A673 (cell line): Measurements from ENCODE around the gene SERPINA10. TPM values are rescaled to one million over a fixed set of nuclear protein-coding genes. Genes with fewer than 3 reads are reported as not detected.

Experiments used
- BruUV-seq: library from RNA; stranded (reverse); fragments of 400-500 nt; replicated peaks from 2 replicates; lab custom pipeline; 2021; lab: Mats Ljungman, UMichigan
- CTCF ChIA-PET: fragments of 300-600 bp; sonication (Branson Sonifier 250); formaldehyde crosslinking; loops from one replicate; lab custom pipeline; 2022; ENCODE audit warnings: antibody characterized with exemption; lab: Charles Lee
- POLR2A ChIA-PET: fragments of 300-600 bp; sonication (Branson Sonifier 250); formaldehyde crosslinking; loops from one replicate; lab custom pipeline; 2022; ENCODE audit warnings: antibody characterized with exemption; ENCODE audit not compliant: low non-redundant PET; lab: Charles Lee
- DNase-seq: peaks from one replicate; pipeline ENCODE4 v3.0.0-alpha.2; 2015; ENCODE audit warnings: low spot score
- H3K27ac ChIP-seq: fragments of 200-600 bp; sonication (generic); 2 replicates; pipeline ENCODE4 v1.5.1; 2016; ENCODE audit warnings: mixed run types, low read depth, mild to moderate bottlenecking, mixed read lengths, antibody characterized with exemption, low read length; ENCODE audit not compliant: poor library complexity, severe bottlenecking
- H3K27me3 ChIP-seq: fragments of 200-600 bp; sonication (generic); replicated peaks from 2 replicates; pipeline ENCODE4 v1.6.1; 2017; ENCODE audit warnings: mixed run types, low read depth, mild to moderate bottlenecking, mixed read lengths, antibody characterized with exemption, low read length; ENCODE audit not compliant: insufficient read depth, poor library complexity
- H3K36me3 ChIP-seq: fragments of 200-600 bp; sonication (generic); 2 replicates; pipeline ENCODE4 v1.6.1; 2016; ENCODE audit warnings: mixed run types, mild to moderate bottlenecking, mixed read lengths, antibody characterized with exemption, low read length; ENCODE audit not compliant: insufficient read depth, poor library complexity, severe bottlenecking
- H3K4me1 ChIP-seq: fragments of 200-600 bp; sonication (generic); 2 replicates; pipeline ENCODE4 v1.6.1; 2017; ENCODE audit warnings: mixed run types, mild to moderate bottlenecking, mixed read lengths, antibody characterized with exemption, low read length; ENCODE audit not compliant: insufficient read depth, poor library complexity, severe bottlenecking
- H3K4me3 ChIP-seq: fragments of 200-600 bp; sonication (generic); 2 replicates; pipeline ENCODE4 v1.5.1; 2016; ENCODE audit warnings: low read depth, mixed run types, mild to moderate bottlenecking, mixed read lengths, low read length; ENCODE audit not compliant: poor library complexity, severe bottlenecking
- H3K9me3 ChIP-seq: fragments of 200-600 bp; sonication (generic); 2 replicates; pipeline ENCODE4 v1.6.1; 2016; ENCODE audit warnings: mixed run types, low read depth, mild to moderate bottlenecking, mixed read lengths, antibody characterized with exemption, low read length; ENCODE audit not compliant: poor library complexity, severe bottlenecking
- EZH2 ChIP-seq: fragments of 200-600 bp; sonication (generic); IDR thresholded peaks from 2 replicates; pipeline ENCODE4 v1.6.1; 2017; ENCODE audit warnings: borderline replicate concordance, low read depth, mild to moderate bottlenecking, mixed read lengths, antibody characterized with exemption, low read length; ENCODE audit not compliant: poor library complexity, severe bottlenecking
- intact Hi-C: fragments of 100-400 bp; cut with micrococcal nuclease; formaldehyde crosslinking; loops from one replicate; pipeline ENCODE4 v1.10.0; 2022; ENCODE audit not compliant: unreplicated experiment
- total RNA-seq: library from RNA; stranded (reverse); gene quantifications from 2 replicates; pipeline ENCODE4 v1.2.3, GENCODE V29; 2021
- TF ChIP-seq, protein P1 (sequence below): fragments of 300-800, 200-600 bp; sonication (generic); conservative IDR thresholded peaks from 2 replicates; pipeline ENCODE4 v1.5.1; 2017; ENCODE audit warnings: low read depth, mild to moderate bottlenecking, antibody characterized with exemption, low read length, moderate library complexity, mixed read lengths

SERPINA10 gene
- total RNA-seq, 1 experiment from 2014 or later = not detected

DNA sequence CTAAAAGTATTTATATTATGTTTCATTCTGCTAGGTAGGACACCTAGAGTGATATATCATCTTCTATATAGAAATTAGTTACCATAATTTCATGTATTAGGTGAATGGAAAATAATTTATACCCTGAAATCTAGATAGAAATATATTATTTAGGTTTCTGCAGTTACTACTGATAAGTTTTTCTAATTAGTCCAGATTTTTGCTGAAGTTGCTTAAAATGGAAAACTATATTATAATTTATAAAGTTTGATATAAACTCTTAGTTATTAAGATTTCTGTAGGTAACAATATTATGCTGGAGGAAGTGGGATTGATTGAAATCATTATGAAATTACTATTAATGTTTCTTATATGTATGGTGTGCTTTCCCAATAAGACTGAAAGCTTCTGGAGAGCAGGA is 56.0 kb downstream of the SERPINA10 start:
- no peaks in the 10 kb centered on the region for H3K9me3 ChIP-seq
- H3K27ac ChIP-seq = no peak overlapping the region
- no TSS peak for BruUV-seq
- intact Hi-C loops = no loop called here
- H3K4me1 ChIP-seq = no peaks in the 10 kb centered on the region
- no peaks in the 10 kb centered on the region for H3K36me3 ChIP-seq
- no peak for DNase-seq
- no peaks in the 10 kb centered on the region for H3K27me3 ChIP-seq
- ChIA-PET CTCF (no interaction called here), POLR2A (no interaction called here)
- H3K4me3 ChIP-seq = no peak overlapping the region
- TF ChIP-seq EZH2 = no peak
- TF ChIP-seq, protein P1, sequence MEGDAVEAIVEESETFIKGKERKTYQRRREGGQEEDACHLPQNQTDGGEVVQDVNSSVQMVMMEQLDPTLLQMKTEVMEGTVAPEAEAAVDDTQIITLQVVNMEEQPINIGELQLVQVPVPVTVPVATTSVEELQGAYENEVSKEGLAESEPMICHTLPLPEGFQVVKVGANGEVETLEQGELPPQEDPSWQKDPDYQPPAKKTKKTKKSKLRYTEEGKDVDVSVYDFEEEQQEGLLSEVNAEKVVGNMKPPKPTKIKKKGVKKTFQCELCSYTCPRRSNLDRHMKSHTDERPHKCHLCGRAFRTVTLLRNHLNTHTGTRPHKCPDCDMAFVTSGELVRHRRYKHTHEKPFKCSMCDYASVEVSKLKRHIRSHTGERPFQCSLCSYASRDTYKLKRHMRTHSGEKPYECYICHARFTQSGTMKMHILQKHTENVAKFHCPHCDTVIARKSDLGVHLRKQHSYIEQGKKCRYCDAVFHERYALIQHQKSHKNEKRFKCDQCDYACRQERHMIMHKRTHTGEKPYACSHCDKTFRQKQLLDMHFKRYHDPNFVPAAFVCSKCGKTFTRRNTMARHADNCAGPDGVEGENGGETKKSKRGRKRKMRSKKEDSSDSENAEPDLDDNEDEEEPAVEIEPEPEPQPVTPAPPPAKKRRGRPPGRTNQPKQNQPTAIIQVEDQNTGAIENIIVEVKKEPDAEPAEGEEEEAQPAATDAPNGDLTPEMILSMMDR = no peak

Other genes starting within 250 kb of the SERPINA10 start
- 195 and 203 TPM in 2 replicates for gene DDX24, start 212.1 kb downstream of the SERPINA10 start, total RNA-seq
- 14.7 and 17.5 TPM in 2 replicates for gene IFI27L1, start 212.0 kb downstream of the SERPINA10 start, total RNA-seq
- gene IFI27, start 182.5 kb downstream of the SERPINA10 start, total RNA-seq = 3.7 and 4.9 TPM in 2 replicates
- 12.4 and 13.4 TPM in 2 replicates for gene IFI27L2, start 163.7 kb downstream of the SERPINA10 start, total RNA-seq
- gene PPP4R4, start 118.9 kb downstream of the SERPINA10 start, total RNA-seq = 0.88 and 1.2 TPM in 2 replicates
- not detected in 2 replicates for gene SERPINA6, start 30.1 kb upstream of the SERPINA10 start, total RNA-seq
- not detected in 2 replicates for gene SERPINA2, start 73.4 kb upstream of the SERPINA10 start, total RNA-seq
- not detected in 2 replicates for gene SERPINA1, start 95.3 kb upstream of the SERPINA10 start, total RNA-seq
- not detected in 2 replicates for gene SERPINA11, start 159.5 kb upstream of the SERPINA10 start, total RNA-seq
- not detected in 2 replicates for gene SERPINA9, start 182.9 kb upstream of the SERPINA10 start, total RNA-seq
- gene SERPINA12, start 216.2 kb upstream of the SERPINA10 start, total RNA-seq = not detected in 2 replicates